Activated CD8-positive, alpha-beta memory T cell treated with anti-CD3 and anti-CD28 coated beads for 36 hours (primary cell): ENCODE data around the gene FAM187B. TPM values are rescaled to one million over a fixed set of nuclear protein-coding genes. Genes with fewer than 3 reads are reported as not detected.

Experiments used
- CTCF ChIA-PET: fragments of 350-600 bp; sonication (Branson Sonifier 250); formaldehyde crosslinking; loops from one replicate; lab custom pipeline; 2021; ENCODE audit warnings: antibody characterized with exemption; lab: Charles Lee
- POLR2A ChIA-PET: fragments of 350-600 bp; sonication (Branson Sonifier 250); formaldehyde crosslinking; loops from one replicate; lab custom pipeline; 2021; ENCODE audit warnings: antibody characterized with exemption; lab: Charles Lee
- total RNA-seq, 2 experiments: library from RNA; stranded (reverse); gene quantifications; one replicate each; pipeline ENCODE4 v1.2.3, GENCODE V29; 2021

The FAM187B gene
- not detected for total RNA-seq

DNA sequence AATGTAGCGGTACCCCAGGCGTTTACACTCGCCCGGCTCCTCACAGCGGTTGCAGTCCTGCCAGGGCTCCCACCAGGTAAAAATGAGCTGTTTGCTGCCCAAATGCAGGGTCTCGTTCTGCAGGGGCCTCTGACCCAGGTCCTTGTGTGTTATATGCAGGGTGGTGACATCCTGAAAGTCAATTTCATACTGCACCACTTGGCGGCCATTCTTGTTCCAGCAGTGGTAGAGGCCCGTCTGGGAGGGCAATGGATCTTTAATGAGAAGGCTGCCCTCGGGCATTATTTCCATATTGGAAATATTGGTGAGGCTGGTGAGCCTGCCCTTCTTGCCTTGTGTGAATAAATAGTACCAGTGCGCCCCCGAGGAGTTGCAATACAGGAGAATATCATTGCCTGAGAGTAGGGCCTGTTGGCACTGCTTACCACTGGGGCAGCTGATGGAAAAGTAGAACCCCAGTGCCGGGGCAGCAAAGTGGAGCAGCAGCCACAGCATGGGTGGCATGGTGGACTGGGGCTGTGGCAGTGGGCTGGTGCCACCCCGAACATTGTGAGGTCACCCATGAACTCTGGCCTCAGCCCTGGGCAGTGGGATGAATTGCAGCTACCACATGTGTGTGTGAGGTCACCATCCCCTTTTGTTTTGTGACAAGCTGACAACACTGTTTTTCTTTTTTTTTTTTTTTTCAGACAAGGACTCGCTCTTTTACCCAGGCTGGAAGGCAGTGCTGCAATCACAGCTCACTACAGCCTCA lies at the start of gene FAM187B:
TSS of gene FAM187B (minus strand) at position 563 of the 754 bp plus-strand sequence. CDS start at position 504, 59 bp downstream.
- CTCF ChIA-PET = no interaction called here
- POLR2A ChIA-PET = no interaction called here

DNA sequence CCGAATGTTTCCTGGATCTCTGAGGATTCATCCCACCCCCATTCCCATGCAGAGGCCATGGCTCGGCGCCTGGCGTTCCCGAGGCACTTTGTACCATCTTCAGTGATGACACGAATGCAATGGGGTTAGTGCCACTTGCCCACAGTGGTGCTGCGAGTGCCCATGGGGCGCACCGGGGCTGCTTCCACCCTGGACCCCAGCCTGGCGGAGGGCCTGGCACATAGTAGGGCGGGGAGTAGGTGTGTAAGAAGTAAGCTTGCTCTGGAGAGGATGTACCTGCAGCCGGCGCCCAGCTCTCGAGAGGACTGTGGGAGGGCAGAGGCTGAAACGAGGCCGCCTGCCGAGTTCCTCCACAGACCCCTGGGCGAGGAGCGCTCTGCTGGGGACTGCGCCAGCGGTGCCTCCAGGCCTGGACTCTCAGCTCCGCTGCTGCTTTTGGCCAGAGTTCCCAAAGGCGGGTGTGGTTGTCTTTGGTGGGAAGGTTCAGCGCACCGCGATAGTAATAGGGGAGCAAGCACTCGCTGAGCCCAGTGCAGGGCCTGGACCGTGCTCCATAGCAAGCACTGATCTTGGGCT lies 48.3 kb upstream of the FAM187B start:
- ChIA-PET POLR2A (no interaction called here), CTCF (no interaction called here)

GRCh38 chr19:35274323-35274722 lies 45.8 kb upstream of the FAM187B start:
- ChIA-PET CTCF (interaction anchor here (1.4 kb wide), 1 partner anchor 80 kb away, joined by 5 read pairs; no protein-coding TSS in a partner anchor), POLR2A (no interaction called here)

- CTCF ChIA-PET = no interaction called here
- POLR2A ChIA-PET = no interaction called here
These were observed 45.2 kb upstream of the FAM187B start for GRCh38 chr19:35273686-35274259.

DNA sequence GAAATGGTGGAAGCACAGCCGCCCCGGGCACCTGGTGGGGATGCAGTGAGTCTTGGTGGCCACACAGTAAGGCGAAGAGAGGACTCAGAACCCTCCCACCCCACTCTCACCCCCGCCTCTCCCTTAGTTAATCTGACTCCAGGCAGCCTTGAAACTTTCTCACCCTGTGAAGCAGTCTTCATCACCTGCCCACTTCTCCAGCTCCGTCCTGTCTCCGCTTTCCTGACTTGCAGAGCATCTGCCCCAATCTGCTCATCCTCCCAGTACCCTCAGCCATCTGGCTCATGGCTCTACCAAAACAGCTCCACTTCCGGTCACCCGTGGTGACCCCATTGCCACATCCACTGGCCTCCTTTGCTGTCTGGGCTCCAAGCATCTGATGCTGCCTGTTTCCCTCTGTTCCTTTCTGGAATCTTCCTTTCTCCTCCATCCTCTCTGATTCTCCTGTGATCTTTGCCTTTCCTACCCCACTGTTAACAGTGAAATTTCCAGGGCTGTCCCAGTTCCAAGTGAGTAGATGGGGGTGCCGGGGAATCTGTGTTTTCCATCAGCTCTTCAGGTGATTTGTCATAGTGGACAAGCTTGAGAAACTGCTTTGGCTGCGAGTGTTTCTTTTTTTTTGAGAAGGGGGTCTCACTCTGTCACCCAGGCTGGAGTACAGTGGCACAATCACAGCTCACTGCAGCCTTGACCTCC lies 44.6 kb upstream of the FAM187B start:
- CTCF ChIA-PET = no interaction called here
- POLR2A ChIA-PET = no interaction called here

- POLR2A ChIA-PET = no interaction called here
- CTCF ChIA-PET = no interaction called here
These were observed 43.7 kb upstream of the FAM187B start for GRCh38 chr19:35272122-35272719.

DNA sequence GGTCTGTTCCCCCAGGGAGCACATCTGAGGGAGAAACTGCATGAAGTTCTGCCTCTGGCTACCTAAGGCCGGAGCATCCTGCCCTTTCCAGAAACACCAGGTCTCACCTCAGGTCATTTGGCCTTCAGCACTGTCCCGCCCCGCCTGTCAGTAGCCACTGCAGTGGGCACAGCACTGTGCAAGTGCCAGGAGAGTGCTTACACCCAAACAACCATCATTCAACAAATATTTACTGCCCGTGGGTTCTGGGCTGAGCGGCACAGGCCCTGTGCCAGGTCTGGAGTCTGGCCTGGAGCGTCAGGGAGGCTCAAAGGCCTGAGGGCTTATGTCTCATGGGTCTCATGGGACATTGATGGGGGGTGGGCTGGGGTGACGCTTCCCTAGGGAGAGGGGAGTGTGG lies 43.0 kb upstream of the FAM187B start:
- ChIA-PET CTCF (no interaction called here), POLR2A (no interaction called here)

DNA sequence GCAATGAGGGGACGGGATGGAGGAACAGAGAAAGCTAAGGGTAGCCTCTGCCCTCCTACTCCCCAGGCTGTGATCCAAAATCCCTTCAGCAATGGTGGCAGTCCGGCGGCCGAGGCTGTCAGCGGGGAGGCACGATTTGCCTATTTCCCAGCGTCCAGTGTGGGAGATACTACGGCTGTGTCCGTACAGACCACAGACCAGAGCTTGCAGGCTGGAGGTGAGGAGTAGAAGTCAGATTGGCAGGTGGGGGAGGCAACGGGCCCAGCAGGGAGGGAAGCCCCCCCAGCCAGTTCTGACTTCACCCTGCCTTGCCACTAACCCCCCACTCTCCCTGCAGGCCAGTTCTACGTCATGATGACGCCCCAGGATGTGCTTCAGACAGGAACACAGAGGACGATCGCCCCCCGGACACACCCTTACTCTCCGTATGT lies 41.9 kb upstream of the FAM187B start:
- ChIA-PET POLR2A (no interaction called here), CTCF (interaction anchor here (0.7 to 1.9 kb wide), 2 partner anchors 198 to 203 kb away, joined by 3 to 6 read pairs; no protein-coding TSS in a partner anchor)

DNA sequence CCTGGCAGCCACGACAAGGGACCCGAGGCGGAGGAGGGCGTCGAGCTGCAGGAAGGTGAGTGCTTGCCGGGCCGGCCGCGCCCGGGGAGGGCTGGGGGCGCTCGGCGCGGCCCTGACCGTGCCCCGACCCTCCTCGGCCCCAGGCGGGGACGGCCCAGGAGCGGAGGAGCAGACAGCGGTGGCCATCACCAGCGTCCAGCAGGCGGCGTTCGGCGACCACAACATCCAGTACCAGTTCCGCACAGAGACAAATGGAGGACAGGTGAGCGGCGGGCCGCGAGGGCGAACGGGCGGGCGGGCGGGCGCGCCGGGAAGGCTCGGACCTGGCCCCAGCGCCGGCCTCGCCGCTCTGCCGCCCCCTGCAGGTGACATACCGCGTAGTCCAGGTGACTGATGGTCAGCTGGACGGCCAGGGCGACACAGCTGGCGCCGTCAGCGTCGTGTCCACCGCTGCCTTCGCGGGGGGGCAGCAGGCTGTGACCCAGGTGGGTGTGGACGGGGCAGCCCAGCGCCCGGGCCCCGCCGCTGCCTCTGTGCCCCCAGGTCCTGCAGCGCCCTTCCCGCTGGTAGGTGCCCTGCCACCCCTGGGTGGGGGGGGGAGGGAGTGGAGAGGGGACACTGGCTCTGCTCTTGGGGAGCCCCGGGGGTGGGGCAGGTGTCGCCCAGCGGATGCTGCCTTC lies 41.0 kb upstream of the FAM187B start:
- ChIA-PET CTCF (interaction anchor here (0.7 to 1.9 kb wide), 7 partner anchors 26 to 226 kb away, joined by 3 to 6 read pairs (median 3); partner anchors contain the start of gene FFAR1), POLR2A (no interaction called here)

GRCh38 chr19:35268536-35269437 lies 40.2 kb upstream of the FAM187B start, which contains the start of gene USF2:
Gene USF2, plus strand, starts transcription at chr19:35268962. Its CDS starts 140 bp downstream, at chr19:35269102.
- ChIA-PET CTCF (interaction anchor here (0.8 to 1.9 kb wide), 7 partner anchors 27 to 226 kb away, joined by 3 to 6 read pairs (median 3); partner anchors contain the start of gene FFAR1), POLR2A (interaction anchor here (0.5 to 1.0 kb wide), 4 partner anchors 61 to 379 kb away, joined by 3 to 4 read pairs (median 3); no protein-coding TSS in a partner anchor)

- POLR2A ChIA-PET = interaction anchor here (0.5 to 1.0 kb wide), 7 partner anchors 20 to 380 kb away, joined by 3 to 5 read pairs (median 3); no protein-coding TSS in a partner anchor
- CTCF ChIA-PET = interaction anchor here (1.4 kb wide), 1 partner anchor 126 kb away, joined by 3 read pairs; no protein-coding TSS in a partner anchor
These were observed 39.4 kb upstream of the FAM187B start for GRCh38 chr19:35267818-35268535.

DNA sequence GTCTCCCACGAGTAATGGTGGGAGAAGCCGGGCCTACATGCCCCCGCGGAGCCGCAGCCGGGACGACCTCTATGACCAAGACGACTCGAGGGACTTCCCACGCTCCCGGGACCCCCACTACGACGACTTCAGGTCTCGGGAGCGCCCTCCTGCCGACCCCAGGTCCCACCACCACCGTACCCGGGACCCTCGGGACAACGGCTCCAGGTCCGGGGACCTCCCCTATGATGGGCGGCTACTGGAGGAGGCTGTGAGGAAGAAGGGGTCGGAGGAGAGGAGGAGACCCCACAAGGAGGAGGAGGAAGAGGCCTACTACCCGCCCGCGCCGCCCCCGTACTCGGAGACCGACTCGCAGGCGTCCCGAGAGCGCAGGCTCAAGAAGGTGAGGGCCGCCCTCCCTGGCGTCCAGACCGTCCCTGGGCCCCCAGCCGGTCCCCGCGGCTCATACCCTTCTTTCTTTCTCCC lies 38.8 kb upstream of the FAM187B start:
- POLR2A ChIA-PET = interaction anchor here (0.6 to 1.0 kb wide), 4 partner anchors 20 to 125 kb away, joined by 3 to 5 read pairs (median 4); no protein-coding TSS in a partner anchor
- CTCF ChIA-PET = interaction anchor here (1.4 kb wide), 1 partner anchor 126 kb away, joined by 3 read pairs; no protein-coding TSS in a partner anchor

DNA sequence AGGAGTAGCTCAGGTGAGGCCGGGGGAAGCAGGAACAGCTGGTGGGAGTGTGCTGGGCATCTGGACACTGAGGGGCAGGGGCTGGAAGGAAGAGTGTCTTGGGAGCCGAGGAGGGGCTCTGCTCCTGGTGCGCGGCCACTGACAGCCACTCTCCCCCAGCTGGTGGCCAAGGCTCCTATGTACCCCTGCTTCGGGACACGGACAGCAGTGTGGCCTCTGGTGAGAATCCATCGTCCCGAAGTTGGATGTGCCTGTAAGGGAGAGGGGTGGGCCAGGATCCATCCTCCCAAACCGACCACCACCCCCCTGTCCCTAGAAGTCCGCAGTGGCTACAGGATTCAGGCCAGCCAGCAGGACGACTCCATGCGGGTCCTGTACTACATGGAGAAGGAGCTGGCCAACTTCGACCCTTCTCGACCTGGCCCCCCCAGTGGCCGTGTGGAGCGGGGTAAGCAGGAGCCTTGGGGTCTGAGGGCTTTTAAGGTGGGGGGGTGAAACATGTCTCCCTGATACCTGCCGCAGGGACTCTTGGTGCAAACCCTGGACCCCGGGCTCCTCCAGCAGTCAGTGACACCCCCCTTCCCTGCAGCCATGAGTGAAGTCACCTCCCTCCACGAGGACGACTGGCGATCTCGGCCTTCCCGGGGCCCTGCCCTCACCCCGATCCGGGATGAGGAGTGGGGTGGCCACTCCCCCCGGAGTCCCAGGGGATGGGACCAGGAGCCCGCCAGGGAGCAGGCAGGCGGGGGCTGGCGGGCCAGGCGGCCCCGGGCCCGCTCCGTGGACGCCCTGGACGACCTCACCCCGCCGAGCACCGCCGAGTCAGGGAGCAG lies 38.2 kb upstream of the FAM187B start:
- CTCF ChIA-PET = interaction anchor here (0.7 kb wide), 1 partner anchor 228 kb away, joined by 3 read pairs; no protein-coding TSS in a partner anchor
- POLR2A ChIA-PET = interaction anchor here (0.6 kb wide), 1 partner anchor 266 kb away, joined by 3 read pairs; no protein-coding TSS in a partner anchor

DNA sequence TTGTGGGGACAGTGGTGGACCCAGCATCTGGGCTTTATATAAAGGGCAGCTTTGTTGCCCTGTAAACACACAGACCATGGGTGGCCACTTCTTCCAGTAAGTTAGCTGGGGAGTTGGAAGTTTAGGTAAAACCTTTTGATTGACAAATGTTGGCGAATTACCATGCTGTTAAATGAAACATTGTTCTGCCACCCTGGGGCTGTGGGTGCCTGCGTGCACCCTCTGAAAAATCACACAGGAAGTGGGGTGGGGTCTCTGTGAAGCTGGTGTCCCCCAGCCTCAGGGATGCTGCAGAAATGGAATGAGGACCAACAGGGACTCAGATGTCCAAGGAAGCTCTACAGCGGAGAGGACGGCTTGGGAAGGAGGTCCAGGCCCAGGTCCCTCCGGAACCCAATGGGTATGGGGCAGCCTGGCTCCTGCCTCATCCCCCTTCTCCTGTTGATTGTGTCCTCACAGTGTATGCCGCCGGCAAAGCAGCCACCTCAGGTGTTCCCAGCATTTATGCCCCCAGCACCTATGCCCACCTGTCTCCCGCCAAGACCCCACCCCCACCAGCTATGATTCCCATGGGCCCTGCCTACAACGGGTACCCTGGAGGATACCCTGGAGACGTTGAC lies 37.5 kb upstream of the FAM187B start:
- POLR2A ChIA-PET = interaction anchor here (0.6 kb wide), 1 partner anchor 265 kb away, joined by 3 read pairs; no protein-coding TSS in a partner anchor
- CTCF ChIA-PET = interaction anchor here (0.6 to 0.7 kb wide), 2 partner anchors 229 to 332 kb away, joined by 3 read pairs; no protein-coding TSS in a partner anchor
